GM19395 (cell line): ENCODE data around the gene RBMS3.
"Not testable (repeated sequence)": the region's sequence is repeated elsewhere in the genome, so short reads cannot be mapped to it uniquely, and the experiment has no call there.

ENCODE experiments used
- ATAC-seq: cut with Tn5 transposase; IDR thresholded peaks from one replicate; pipeline ENCODE4 v1.9.1; 2021; ENCODE audit warnings: mild to moderate bottlenecking, moderate library complexity; ENCODE audit not compliant: unreplicated experiment

Gene RBMS3

GRCh38 chr3:29515451-29515850 is 234.6 kb downstream of the RBMS3 start:
- no peak for ATAC-seq

GRCh38 chr3:29516164-29516563 is 235.3 kb downstream of the RBMS3 start:
- ATAC-seq: no peak

- no peak for ATAC-seq
Observed at GRCh38 chr3:29520764-29521163, 239.9 kb downstream of the RBMS3 start.

GRCh38 chr3:29521293-29521692 is 240.4 kb downstream of the RBMS3 start:
- ATAC-seq: no peak

- ATAC-seq: no peak
Observed at GRCh38 chr3:29521751-29522150, 240.9 kb downstream of the RBMS3 start.

- not testable (repeated sequence) for ATAC-seq
Observed at GRCh38 chr3:29524433-29524832, 243.6 kb downstream of the RBMS3 start.

- ATAC-seq: no peak
Observed at GRCh38 chr3:29525254-29525881, 244.5 kb downstream of the RBMS3 start.

GRCh38 chr3:29527246-29527645 is 246.4 kb downstream of the RBMS3 start:
- ATAC-seq: no peak

- ATAC-seq: no peak
Observed at GRCh38 chr3:29531644-29532043, 250.8 kb downstream of the RBMS3 start.

- ATAC-seq: no peak
Observed at GRCh38 chr3:29532473-29532872, 251.6 kb downstream of the RBMS3 start.

- no peak for ATAC-seq
Observed at GRCh38 chr3:29534006-29534405, 253.1 kb downstream of the RBMS3 start.

- no peak for ATAC-seq
Observed at GRCh38 chr3:29536016-29536758, 255.3 kb downstream of the RBMS3 start.

GRCh38 chr3:29537889-29538609 is 257.2 kb downstream of the RBMS3 start:
- no peak for ATAC-seq

GRCh38 chr3:29538610-29538958 is 257.7 kb downstream of the RBMS3 start:
- no peak for ATAC-seq

GRCh38 chr3:29540544-29540943 is 259.7 kb downstream of the RBMS3 start:
- ATAC-seq: no peak

- no peak for ATAC-seq
Observed at GRCh38 chr3:29544701-29545363, 264.0 kb downstream of the RBMS3 start.

- ATAC-seq: no peak
Observed at GRCh38 chr3:29545615-29546014, 264.7 kb downstream of the RBMS3 start.

GRCh38 chr3:29552051-29552450 is 271.2 kb downstream of the RBMS3 start:
- ATAC-seq: no peak

- no peak for ATAC-seq
Observed at GRCh38 chr3:29554566-29554965, 273.7 kb downstream of the RBMS3 start.

GRCh38 chr3:29555590-29555989 is 274.7 kb downstream of the RBMS3 start:
- ATAC-seq: no peak

- no peak for ATAC-seq
Observed at GRCh38 chr3:29557186-29557585, 276.3 kb downstream of the RBMS3 start.

GRCh38 chr3:29557825-29558224 is 277.0 kb downstream of the RBMS3 start:
- no peak for ATAC-seq
